ENCODE measurements around the gene HNRNPDL. TPM values are rescaled to one million over a fixed set of nuclear protein-coding genes. Genes with fewer than 3 reads are reported as not detected.

HNRNPDL gene
- polyA plus RNA-seq, 1 experiment: 74.1 TPM

DNA sequence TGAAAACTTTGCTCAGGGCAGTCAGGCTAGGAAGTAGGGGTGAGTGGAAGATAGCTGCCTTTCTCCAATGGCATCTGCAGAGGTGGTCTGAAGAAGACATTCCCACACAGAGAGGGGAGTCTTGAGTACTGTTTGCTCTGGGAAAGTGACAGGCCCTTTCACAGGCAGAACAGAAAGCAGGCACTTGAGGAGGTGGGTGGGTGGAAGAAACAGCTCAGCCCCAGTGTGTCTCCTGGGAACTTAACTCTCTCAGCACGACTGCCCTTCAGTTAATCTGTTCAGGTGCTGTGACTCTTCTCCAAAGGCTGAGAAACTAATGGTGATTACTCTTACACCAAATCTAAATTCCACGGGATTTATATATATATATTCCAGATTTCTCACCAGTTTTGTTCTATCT, 28.5 kb upstream of the HNRNPDL start:
- TF ChIP-seq, protein P1, sequence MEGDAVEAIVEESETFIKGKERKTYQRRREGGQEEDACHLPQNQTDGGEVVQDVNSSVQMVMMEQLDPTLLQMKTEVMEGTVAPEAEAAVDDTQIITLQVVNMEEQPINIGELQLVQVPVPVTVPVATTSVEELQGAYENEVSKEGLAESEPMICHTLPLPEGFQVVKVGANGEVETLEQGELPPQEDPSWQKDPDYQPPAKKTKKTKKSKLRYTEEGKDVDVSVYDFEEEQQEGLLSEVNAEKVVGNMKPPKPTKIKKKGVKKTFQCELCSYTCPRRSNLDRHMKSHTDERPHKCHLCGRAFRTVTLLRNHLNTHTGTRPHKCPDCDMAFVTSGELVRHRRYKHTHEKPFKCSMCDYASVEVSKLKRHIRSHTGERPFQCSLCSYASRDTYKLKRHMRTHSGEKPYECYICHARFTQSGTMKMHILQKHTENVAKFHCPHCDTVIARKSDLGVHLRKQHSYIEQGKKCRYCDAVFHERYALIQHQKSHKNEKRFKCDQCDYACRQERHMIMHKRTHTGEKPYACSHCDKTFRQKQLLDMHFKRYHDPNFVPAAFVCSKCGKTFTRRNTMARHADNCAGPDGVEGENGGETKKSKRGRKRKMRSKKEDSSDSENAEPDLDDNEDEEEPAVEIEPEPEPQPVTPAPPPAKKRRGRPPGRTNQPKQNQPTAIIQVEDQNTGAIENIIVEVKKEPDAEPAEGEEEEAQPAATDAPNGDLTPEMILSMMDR (IDR thresholded peaks at IDR 0.05; ENCODE audit: insufficient read depth, low read depth, low read length): no peak
- no peak for DNase-seq (ENCODE audit: low read depth)
- peaks cover 10% of the 10 kb centered on the region for H3K36me3 ChIP-seq (ENCODE audit: control insufficient read depth, insufficient read depth, low read length)
- H3K4me3 ChIP-seq (ENCODE audit: low read depth, low read length): no peak overlapping the region
- POLR2A ChIA-PET: no interaction called here
- CTCF ChIA-PET: no interaction called here
- H3K27me3 ChIP-seq (ENCODE audit: control insufficient read depth, insufficient read depth, low read length): no peaks in the 10 kb centered on the region

DNA sequence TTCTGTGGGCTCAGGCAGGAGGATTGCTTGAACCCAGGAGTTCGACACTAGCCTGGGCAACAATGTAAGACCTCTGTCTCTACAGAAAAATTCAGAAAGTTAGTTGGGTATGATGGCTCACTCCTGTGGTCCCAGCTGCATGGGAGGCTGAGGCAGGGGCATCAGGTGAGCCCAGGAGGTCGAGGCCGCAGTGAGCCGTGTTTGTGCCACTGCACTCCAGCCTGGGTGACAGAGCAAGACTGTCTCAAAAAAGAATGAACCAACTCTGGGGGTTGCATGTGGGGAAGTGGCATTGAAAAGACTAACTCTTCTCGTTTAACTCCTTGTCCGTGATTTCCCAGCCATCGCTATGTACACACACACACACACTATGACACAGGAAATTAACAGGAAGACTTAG, 27.0 kb upstream of the HNRNPDL start:
- peaks cover 8% of the 10 kb centered on the region for H3K36me3 ChIP-seq (ENCODE audit: control insufficient read depth, insufficient read depth, low read length)
- TF ChIP-seq, protein P1 (IDR thresholded peaks at IDR 0.05; ENCODE audit: insufficient read depth, low read depth, low read length): no peak
- ChIA-PET POLR2A (no interaction called here), CTCF (no interaction called here)
- H3K4me3 ChIP-seq (ENCODE audit: low read depth, low read length): no peak overlapping the region
- no peaks in the 10 kb centered on the region for H3K27me3 ChIP-seq (ENCODE audit: control insufficient read depth, insufficient read depth, low read length)
- DNase-seq (ENCODE audit: low read depth): no peak

DNA sequence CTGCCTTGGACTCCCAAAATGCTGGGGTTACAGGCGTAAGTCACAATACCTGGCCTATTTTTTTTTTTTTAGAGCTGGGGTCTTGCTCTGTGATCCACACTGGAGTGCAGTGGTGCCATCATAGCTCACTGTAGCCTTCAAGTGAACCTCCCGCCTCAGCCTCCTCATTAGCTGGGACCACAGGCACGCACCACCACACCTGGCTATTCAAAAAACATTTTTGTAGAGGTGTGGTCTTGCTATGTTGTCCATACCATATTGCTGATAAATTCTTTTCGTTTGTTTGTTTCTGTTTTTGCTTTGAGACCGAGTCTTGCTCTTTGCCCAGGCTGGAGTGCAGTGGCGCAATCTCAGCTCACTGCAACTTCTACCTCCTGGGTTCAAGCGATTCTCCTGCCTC, 21.8 kb upstream of the HNRNPDL start:
- H3K36me3 ChIP-seq (ENCODE audit: control insufficient read depth, insufficient read depth, low read length): peaks cover under 1% of the 10 kb centered on the region
- H3K27me3 ChIP-seq (ENCODE audit: control insufficient read depth, insufficient read depth, low read length): no peaks in the 10 kb centered on the region
- H3K4me3 ChIP-seq (ENCODE audit: low read depth, low read length): no peak overlapping the region
- CTCF ChIA-PET: interaction anchor here (1.0 kb wide), 1 partner anchor 10 kb away, joined by 3 read pairs; no protein-coding TSS in a partner anchor
- no peak for DNase-seq (ENCODE audit: low read depth)
- TF ChIP-seq, protein P1 (IDR thresholded peaks at IDR 0.05; ENCODE audit: insufficient read depth, low read depth, low read length): no peak
- POLR2A ChIA-PET: no interaction called here

DNA sequence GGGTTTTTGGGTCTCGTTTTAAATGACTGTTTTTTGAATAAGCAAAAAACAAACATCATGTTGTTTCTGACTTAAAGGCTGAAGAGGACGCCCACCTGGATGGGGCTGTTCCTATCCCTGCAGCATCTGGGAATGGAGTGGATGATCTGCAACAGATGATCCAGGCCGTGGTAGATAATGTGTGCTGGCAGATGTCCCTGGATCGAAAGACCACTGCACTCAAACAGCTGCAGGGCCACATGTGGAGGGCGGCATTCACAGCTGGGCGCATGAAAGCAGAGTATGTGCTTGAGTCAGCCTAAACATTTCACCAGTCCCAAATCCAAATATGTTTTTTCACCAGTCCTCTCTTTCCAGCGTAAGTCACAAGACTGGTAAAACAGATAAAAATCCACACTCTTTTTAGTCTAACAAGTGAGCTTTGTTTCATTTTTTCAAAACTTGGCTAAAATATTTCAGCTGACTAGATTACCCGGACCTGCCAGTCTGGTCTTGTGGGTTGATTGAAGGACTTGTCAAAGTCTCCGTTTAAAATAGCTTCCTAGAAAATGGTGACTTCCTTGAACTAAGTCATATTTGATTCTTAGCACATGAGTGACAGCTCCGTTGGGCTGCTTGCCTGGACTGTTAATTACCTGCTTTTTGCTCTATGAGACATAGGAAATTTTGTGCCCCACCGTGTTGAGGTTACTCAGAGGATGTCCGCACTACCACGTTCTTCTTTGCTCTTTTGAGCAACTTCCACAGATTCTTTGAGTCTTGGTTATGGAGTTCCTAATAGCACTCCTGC, 20.9 kb upstream of the HNRNPDL start:
- no peaks in the 10 kb centered on the region for H3K27me3 ChIP-seq (ENCODE audit: control insufficient read depth, insufficient read depth, low read length)
- CTCF ChIA-PET: interaction anchor here (1.0 to 1.5 kb wide), 2 partner anchors 10 to 11 kb away, joined by 3 to 4 read pairs; no protein-coding TSS in a partner anchor
- no peaks in the 10 kb centered on the region; the same call in 1 of the 2 replicates for H3K36me3 ChIP-seq (ENCODE audit: control insufficient read depth, insufficient read depth, low read length)
- no peak overlapping the region for H3K4me3 ChIP-seq (ENCODE audit: low read depth, low read length)
- TF ChIP-seq, protein P1 (IDR thresholded peaks at IDR 0.05; ENCODE audit: insufficient read depth, low read depth, low read length): no peak
- POLR2A ChIA-PET: no interaction called here
- no peak for DNase-seq (ENCODE audit: low read depth)

DNA sequence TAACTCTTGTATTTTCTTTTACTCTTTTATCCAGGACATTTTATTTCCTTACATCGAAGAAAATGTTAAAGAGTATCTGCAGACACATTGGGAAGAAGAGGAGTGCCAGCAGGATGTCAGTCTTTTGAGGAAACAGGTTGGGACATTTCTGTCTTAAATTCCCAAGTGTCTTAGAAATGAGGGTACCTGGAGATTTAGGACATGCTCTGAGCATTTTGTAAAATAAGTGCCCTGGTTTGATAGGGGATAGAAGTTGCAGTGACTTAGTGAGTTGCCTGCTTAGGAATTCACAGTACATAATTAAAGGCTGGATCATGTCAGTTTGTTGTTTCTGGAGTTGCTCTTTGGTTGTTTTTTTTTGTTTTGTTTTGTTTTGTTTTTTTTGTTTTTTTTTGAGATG, 17.6 kb upstream of the HNRNPDL start:
- DNase-seq (ENCODE audit: low read depth): no peak
- no peaks in the 10 kb centered on the region for H3K27me3 ChIP-seq (ENCODE audit: control insufficient read depth, insufficient read depth, low read length)
- H3K36me3 ChIP-seq (ENCODE audit: control insufficient read depth, insufficient read depth, low read length): no peaks in the 10 kb centered on the region; the same call in 1 of the 2 replicates
- ChIA-PET POLR2A (no interaction called here), CTCF (interaction anchor here (2.0 kb wide), 1 partner anchor 9 kb away, joined by 4 read pairs; no protein-coding TSS in a partner anchor)
- no peak overlapping the region for H3K4me3 ChIP-seq (ENCODE audit: low read depth, low read length)
- TF ChIP-seq, protein P1 (IDR thresholded peaks at IDR 0.05; ENCODE audit: insufficient read depth, low read depth, low read length): no peak

All from BJ (cell line).